HepG2 (cell line): Measurements from ENCODE around the gene PRPF4. TPM values are rescaled to one million over a fixed set of nuclear protein-coding genes. Genes with fewer than 3 reads are reported as not detected.

Experiments used
- ARID2 ChIP-seq: sonication (generic); formaldehyde crosslinking; IDR thresholded peaks from 2 replicates; pipeline ENCODE4 v1.8.1; 2022; ENCODE audit warnings: mild to moderate bottlenecking, missing genetic modification reagents, borderline replicate concordance
- ARNT2 ChIP-seq: sonication (generic); formaldehyde crosslinking; IDR thresholded peaks from 2 replicates; pipeline ENCODE4 v1.8.0; 2022; ENCODE audit warnings: mild to moderate bottlenecking, low read depth, missing genetic modification reagents, moderate library complexity
- DRAP1 ChIP-seq: IDR thresholded peaks from 2 replicates; pipeline ENCODE4 v1.6.1; 2016; ENCODE audit warnings: missing genetic modification reagents, missing compliant biosample characterization
- HOXA3 ChIP-seq: sonication (generic); formaldehyde crosslinking; IDR thresholded peaks from 2 replicates; pipeline ENCODE4 v1.5.0; 2020; ENCODE audit warnings: missing genetic modification reagents
- KDM4B ChIP-seq: sonication (generic); formaldehyde crosslinking; IDR thresholded peaks from 2 replicates; pipeline ENCODE4 v1.4.0; 2020; ENCODE audit warnings: missing genetic modification reagents
- MTA1 ChIP-seq: sonication (generic); formaldehyde crosslinking; IDR thresholded peaks from 2 replicates; pipeline ENCODE4 v1.4.0; 2020; ENCODE audit warnings: missing genetic modification reagents, mild to moderate bottlenecking, borderline replicate concordance
- PBX3 ChIP-seq: sonication (generic); formaldehyde crosslinking; IDR thresholded peaks from 2 replicates; pipeline ENCODE4 v1.8.1; 2023; ENCODE audit warnings: missing genetic modification reagents, inconsistent platforms, borderline replicate concordance
- PREB ChIP-seq: sonication (generic); formaldehyde crosslinking; IDR thresholded peaks from 2 replicates; pipeline ENCODE4 v1.4.0; 2020; ENCODE audit warnings: missing genetic modification reagents
- TMF1 ChIP-seq: sonication (generic); formaldehyde crosslinking; IDR thresholded peaks from 2 replicates; pipeline ENCODE4 v1.8.1; 2022; ENCODE audit warnings: low read depth, missing genetic modification reagents
- TRAFD1 ChIP-seq: sonication (generic); formaldehyde crosslinking; IDR thresholded peaks from 2 replicates; pipeline ENCODE4 v1.5.1; 2020; ENCODE audit warnings: missing genetic modification reagents, mild to moderate bottlenecking, borderline replicate concordance
- ZBTB44 ChIP-seq: sonication (generic); formaldehyde crosslinking; IDR thresholded peaks from 2 replicates; pipeline ENCODE4 v1.4.0; 2020; ENCODE audit warnings: missing genetic modification reagents
- ZEB1 ChIP-seq: IDR thresholded peaks from 2 replicates; pipeline ENCODE4 v1.6.1; 2012; ENCODE audit warnings: mild to moderate bottlenecking, low read depth, inconsistent platforms; ENCODE audit not compliant: insufficient replicate concordance
- ZFP82 ChIP-seq: sonication (generic); formaldehyde crosslinking; IDR thresholded peaks from 2 replicates; pipeline ENCODE4 v1.5.1; 2020; ENCODE audit warnings: mild to moderate bottlenecking, missing genetic modification reagents, borderline replicate concordance
- ZNF225 ChIP-seq: sonication (generic); formaldehyde crosslinking; IDR thresholded peaks from 2 replicates; pipeline ENCODE4 v1.4.0; 2020; ENCODE audit warnings: mild to moderate bottlenecking, missing genetic modification reagents
- ZNF549 ChIP-seq: sonication (generic); formaldehyde crosslinking; IDR thresholded peaks from 2 replicates; pipeline ENCODE4 v1.5.0; 2020; ENCODE audit warnings: missing genetic modification reagents
- ZNF550 ChIP-seq: sonication (generic); formaldehyde crosslinking; IDR thresholded peaks from 2 replicates; pipeline ENCODE4 v1.4.0; 2020; ENCODE audit warnings: mild to moderate bottlenecking, missing genetic modification reagents, borderline replicate concordance
- ZNF652 ChIP-seq: IDR thresholded peaks from 2 replicates; pipeline ENCODE4 v1.6.1; 2016; ENCODE audit warnings: low read depth, borderline replicate concordance
- ZNF674 ChIP-seq: sonication (generic); formaldehyde crosslinking; IDR thresholded peaks from 2 replicates; pipeline ENCODE4 v1.5.0; 2020; ENCODE audit warnings: low read depth, mild to moderate bottlenecking, missing genetic modification reagents
- ZNF737 ChIP-seq: sonication (generic); formaldehyde crosslinking; IDR thresholded peaks from 2 replicates; pipeline ENCODE4 v1.5.0; 2020; ENCODE audit warnings: missing genetic modification reagents, mild to moderate bottlenecking, borderline replicate concordance
- ZNF746 ChIP-seq: sonication (generic); formaldehyde crosslinking; IDR thresholded peaks from 2 replicates; pipeline ENCODE4 v1.8.0; 2022; ENCODE audit warnings: mild to moderate bottlenecking, missing genetic modification reagents
- ZNF839 ChIP-seq: sonication (generic); formaldehyde crosslinking; IDR thresholded peaks from 2 replicates; pipeline ENCODE4 v1.4.0; 2020; ENCODE audit warnings: missing genetic modification reagents, mild to moderate bottlenecking, borderline replicate concordance
- ZZZ3 ChIP-seq: sonication (generic); formaldehyde crosslinking; IDR thresholded peaks from 2 replicates; pipeline ENCODE4 v1.4.0; 2020; ENCODE audit warnings: missing genetic modification reagents, mild to moderate bottlenecking, borderline replicate concordance
- polyA plus RNA-seq, 8 experiments: library from polyadenylated mRNA; depleted of rRNA in 3 of 8; stranded (reverse) in 7 of 8; unstranded in 1 of 8; fragments of >200 nt; fragmentation: Illumina TruSeq in 4 of 8; extraction: Trizol in 4 of 8; gene quantifications; 2 replicates each; pipeline versions ENCODE4 v1.2.1 to v1.2.3, GENCODE V29; 2011 to 2016; ENCODE audit warnings: low read depth in 4 of 8, missing spikeins in 1 of 8, mixed read lengths in 1 of 8; ENCODE audit not compliant: insufficient read depth in 1 of 8
- total RNA-seq, 5 experiments: library from RNA; depleted of rRNA; stranded (reverse); fragments of >200 nt; fragmentation: Illumina TruSeq; extraction: Trizol; gene quantifications; 2 replicates each; pipeline ENCODE4 v1.2.3, GENCODE V29; 2016; ENCODE audit warnings: low read depth in 1 of 5

PRPF4 gene
- total and polyA plus RNA-seq, 2 of the 13 experiments (the other 11 are each of a cell fraction or from before 2014, with no cell fraction given) = 10.3 to 49.0 TPM

- TF ChIP-seq PREB (CRISPR knock-in tag) (no peak), ARNT2 (CRISPR knock-in tag) (0 out of 2 replicates have a peak, but pooled peaks have one; percentile 38), HOXA3 (CRISPR knock-in tag) (peak; percentile 97), ZBTB44 (CRISPR knock-in tag) (no peak), ZFP82 (peak; percentile 74; the same call in 1 of the 2 replicates), TRAFD1 (no peak), ZNF550 (CRISPR knock-in tag) (0 out of 2 replicates have a peak, but pooled peaks have one; percentile 58), ZEB1 (no peak), ARID2 (CRISPR knock-in tag) (no peak; the same call in 1 of the 2 replicates), KDM4B (CRISPR knock-in tag) (no peak), ZNF674 (CRISPR knock-in tag) (no peak), ZNF839 (0 out of 2 replicates have a peak, but pooled peaks have one; percentile 55), ZNF746 (CRISPR knock-in tag) (0 out of 2 replicates have a peak, but pooled peaks have one; percentile 57), ZNF737 (CRISPR knock-in tag) (no peak), PBX3 (CRISPR knock-in tag) (no peak), ZNF652 (CRISPR knock-in tag) (no peak), TMF1 (CRISPR knock-in tag) (no peak; the same call in 1 of the 2 replicates), DRAP1 (CRISPR knock-in tag) (peak; percentile 74; the same call in 1 of the 2 replicates), ZNF549 (CRISPR knock-in tag) (no peak), ZNF225 (CRISPR knock-in tag) (no peak), ZZZ3 (CRISPR knock-in tag) (peak; percentile 29; the same call in 1 of the 2 replicates), MTA1 (CRISPR knock-in tag) (peak; percentile 18; the same call in 1 of the 2 replicates)
These were observed at the start of gene PRPF4, which contains the start of gene CDC26 (continued) for GRCh38 chr9:113275157-113276131.
